Measurements from ENCODE around the gene ACTR3C. TPM values are rescaled to one million over a fixed set of nuclear protein-coding genes. Genes with fewer than 3 reads are reported as not detected.
A peak's percentile ranks its signal among the peaks of the same experiment; 100 is the strongest.
"Not testable (repeated sequence)": the region's sequence is repeated elsewhere in the genome, so short reads cannot be mapped to it uniquely, and the experiment has no call there.

Gene ACTR3C
- total and polyA plus RNA-seq, 2 donors = 2.9 to 6.2 TPM

DNA sequence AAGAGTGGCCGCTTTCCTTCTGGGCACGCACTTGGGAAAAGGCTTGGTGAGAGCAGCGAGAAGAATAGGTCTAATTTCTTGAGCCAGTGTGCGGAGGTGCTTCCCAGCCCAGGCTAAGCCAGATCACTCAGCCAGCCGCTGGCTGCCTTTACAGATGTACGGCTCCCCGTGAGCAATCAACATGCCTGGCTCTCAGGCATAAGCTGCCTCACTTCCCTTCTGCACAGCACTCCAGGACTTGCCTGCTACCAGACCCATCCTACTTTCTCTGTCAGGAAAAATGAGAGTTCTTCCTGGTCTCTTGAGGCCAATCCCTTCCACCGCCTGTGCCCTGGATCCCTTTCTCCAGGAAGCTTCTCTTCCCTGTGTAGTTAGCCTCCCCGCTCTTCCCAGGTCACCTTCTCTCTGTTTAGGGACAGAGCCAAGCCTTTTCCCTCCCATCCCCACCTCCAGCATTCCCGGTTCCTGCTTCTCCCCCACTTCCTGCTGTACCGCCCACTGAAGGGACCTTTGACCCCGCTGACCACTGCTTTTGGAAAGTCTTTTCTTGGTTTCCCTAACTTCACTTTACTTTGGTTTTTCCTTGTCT is 1.1 kb upstream of the ACTR3C start:
- Histone ChIP-seq H3K4me3 (ENCODE audit: low read length in 2 of 2) (peak overlapping the region; percentile 71 to 87), H3K9me3 (ENCODE audit: control insufficient read depth in 2 of 2, insufficient read depth in 1 of 2, low read length in 1 of 2) (no peaks in the 10 kb centered on the region), H3K36me3 (ENCODE audit: control insufficient read depth in 2 of 2, insufficient read depth in 2 of 2, low read length in 1 of 2) (peaks cover 42 to 45% of the 10 kb centered on the region in 2 donors), H3K4me1 (ENCODE audit: control insufficient read depth in 2 of 2, insufficient read depth in 2 of 2, low read length in 2 of 2) (peaks cover 13 to 31% of the 10 kb centered on the region in 2 donors), H3K27ac (ENCODE audit: low read depth in 1 of 2, low read length in 1 of 2) (peak overlapping the region; percentile 46 to 67), H3K27me3 (ENCODE audit: control insufficient read depth in 2 of 2, insufficient read depth in 1 of 2, low read length in 1 of 2) (no peaks in the 10 kb centered on the region)
- WGBS = 89% methylated on average over 12 of the region's 12 CpGs
- DNase-seq (ENCODE audit: low read depth in 6 of 9, low spot score in 9 of 9) = peak in 1 of 9 donors; percentile 28

DNA sequence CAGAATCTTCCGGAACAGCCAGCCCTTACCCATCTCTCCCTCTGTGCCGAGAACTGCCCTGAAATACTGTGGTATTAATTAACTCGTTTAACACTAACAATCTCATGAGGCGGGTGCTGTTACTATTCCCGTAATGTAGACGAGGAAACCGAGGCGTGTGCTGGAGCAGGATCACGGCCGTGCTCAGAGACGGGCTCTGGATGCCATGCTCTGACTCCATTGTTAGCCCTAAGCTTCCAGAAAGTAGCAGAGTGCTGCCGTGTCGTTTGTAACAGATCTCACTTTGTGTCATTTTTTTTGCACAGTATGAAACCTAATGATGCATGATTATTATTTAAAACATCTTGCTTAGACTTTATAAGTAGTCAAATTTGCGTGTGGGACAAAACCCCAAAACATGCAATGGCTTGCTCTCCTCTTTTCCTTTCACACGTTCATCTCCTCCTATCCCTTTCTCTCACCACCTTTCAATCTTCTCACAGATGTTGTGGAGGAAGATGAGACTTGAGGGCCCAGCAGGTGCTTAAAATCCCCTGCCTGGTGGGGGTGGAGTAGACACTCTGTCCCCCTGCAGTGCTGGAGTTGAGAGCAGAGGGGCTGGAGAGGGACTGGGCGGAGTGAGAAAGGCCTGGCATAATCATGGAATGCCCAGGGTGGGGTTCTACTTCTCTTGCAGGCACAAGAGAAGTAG is 482 bp upstream of the ACTR3C start:
- WGBS = 12% methylated on average over 16 of the region's 16 CpGs
- DNase-seq (ENCODE audit: low read depth in 6 of 9, low spot score in 9 of 9) = peak in 6 of 9 donors; percentile 21 to 66 (median 32)

DNA sequence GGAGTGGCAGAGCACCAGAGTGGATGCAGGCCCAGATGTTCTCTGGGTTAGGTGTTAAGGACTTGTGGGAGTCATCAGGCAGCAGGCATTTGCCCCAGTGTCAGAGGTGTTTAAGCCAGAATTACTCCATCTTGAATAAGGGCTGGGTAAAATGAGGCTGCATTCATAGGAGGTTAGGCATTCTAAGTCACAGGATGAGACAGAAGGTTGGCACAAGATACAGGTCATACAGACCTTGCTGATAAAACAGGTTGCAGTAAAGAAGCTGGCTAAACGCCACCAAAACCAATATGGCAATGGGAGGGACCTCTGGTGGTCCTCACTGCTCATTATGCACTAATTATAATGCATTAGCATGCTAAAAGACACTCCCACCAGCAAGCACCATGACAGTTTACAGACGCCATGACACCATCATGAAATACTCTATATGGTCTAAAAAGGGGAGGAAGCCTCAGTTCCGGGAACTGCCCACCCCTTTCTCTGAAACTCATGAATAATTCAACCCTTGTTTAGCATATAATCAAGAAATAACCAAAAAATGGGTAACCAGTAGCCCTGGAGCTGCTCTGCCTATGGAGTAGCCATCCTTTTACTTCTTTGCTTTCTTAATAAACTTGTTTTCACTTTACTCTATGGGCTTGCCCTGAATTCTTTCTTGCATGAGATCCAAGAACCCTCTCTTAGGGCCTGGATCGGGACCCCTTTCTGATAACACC is 1.1 kb downstream of the ACTR3C start:
- H3K9me3 ChIP-seq (ENCODE audit: control insufficient read depth in 2 of 2, insufficient read depth in 1 of 2, low read length in 1 of 2) = no peaks in the 10 kb centered on the region
- peak overlapping the region; percentile 67 to 88 for H3K27ac ChIP-seq (ENCODE audit: low read depth in 1 of 2, low read length in 1 of 2)
- peaks cover 20 to 23% of the 10 kb centered on the region in 2 donors for H3K36me3 ChIP-seq (ENCODE audit: control insufficient read depth in 2 of 2, insufficient read depth in 2 of 2, low read length in 1 of 2)
- H3K4me1 ChIP-seq (ENCODE audit: control insufficient read depth in 2 of 2, insufficient read depth in 2 of 2, low read length in 2 of 2) = peaks cover 13 to 31% of the 10 kb centered on the region in 2 donors
- H3K27me3 ChIP-seq (ENCODE audit: control insufficient read depth in 2 of 2, insufficient read depth in 1 of 2, low read length in 1 of 2) = no peaks in the 10 kb centered on the region
- peak in 3 of 9 donors; percentile 29 to 53 (median 35) for DNase-seq (ENCODE audit: low read depth in 6 of 9, low spot score in 9 of 9)
- H3K4me3 ChIP-seq (ENCODE audit: low read length in 2 of 2) = peak overlapping the region; percentile 71 to 87
- 58% methylated on average over 4 of the region's 4 CpGs for WGBS

More for the DNA sequence above, 482 bp upstream of the ACTR3C start:
- Histone ChIP-seq H3K36me3 (ENCODE audit: control insufficient read depth in 2 of 2, insufficient read depth in 2 of 2, low read length in 1 of 2) (peaks cover 36 to 38% of the 10 kb centered on the region in 2 donors), H3K4me3 (ENCODE audit: low read length in 2 of 2) (peak overlapping the region; percentile 71 to 87), H3K4me1 (ENCODE audit: control insufficient read depth in 2 of 2, insufficient read depth in 2 of 2, low read length in 2 of 2) (peaks cover 13 to 31% of the 10 kb centered on the region in 2 donors), H3K27me3 (ENCODE audit: control insufficient read depth in 2 of 2, insufficient read depth in 1 of 2, low read length in 1 of 2) (no peaks in the 10 kb centered on the region), H3K27ac (ENCODE audit: low read depth in 1 of 2, low read length in 1 of 2) (peak overlapping the region; percentile 67 to 88), H3K9me3 (ENCODE audit: control insufficient read depth in 2 of 2, insufficient read depth in 1 of 2, low read length in 1 of 2) (no peaks in the 10 kb centered on the region)

DNA sequence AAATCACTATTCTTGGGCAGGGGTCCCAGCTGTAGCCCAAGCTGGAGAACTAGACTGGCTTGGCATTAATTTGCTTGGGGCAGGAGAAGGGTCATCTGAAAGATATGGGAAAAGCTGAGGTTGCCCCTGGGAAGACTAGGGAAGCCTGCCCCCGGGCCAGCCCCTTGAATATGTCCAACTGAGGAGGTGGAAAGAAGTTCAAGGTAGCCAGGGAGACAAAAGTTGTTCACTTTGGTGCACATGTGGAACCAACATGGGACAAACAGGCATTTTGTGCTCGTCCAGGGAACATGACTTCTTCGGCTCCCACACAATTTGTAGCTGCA is 1.6 kb downstream of the ACTR3C start:
- Histone ChIP-seq H3K9me3 (ENCODE audit: control insufficient read depth in 2 of 2, insufficient read depth in 1 of 2, low read length in 1 of 2) (no peaks in the 10 kb centered on the region), H3K27ac (ENCODE audit: low read depth in 1 of 2, low read length in 1 of 2) (peak overlapping the region; percentile 25 to 34), H3K4me1 (ENCODE audit: control insufficient read depth in 2 of 2, insufficient read depth in 2 of 2, low read length in 2 of 2) (peaks cover 13 to 31% of the 10 kb centered on the region in 2 donors), H3K4me3 (ENCODE audit: low read length in 2 of 2) (no peak overlapping the region), H3K36me3 (ENCODE audit: control insufficient read depth in 2 of 2, insufficient read depth in 2 of 2, low read length in 1 of 2) (peaks cover 17 to 18% of the 10 kb centered on the region in 2 donors), H3K27me3 (ENCODE audit: control insufficient read depth in 2 of 2, insufficient read depth in 1 of 2, low read length in 1 of 2) (no peaks in the 10 kb centered on the region)
- no peak for DNase-seq (ENCODE audit: low read depth in 6 of 9, low spot score in 9 of 9)
- over 99% methylated on average over 3 of the region's 3 CpGs for WGBS

DNA sequence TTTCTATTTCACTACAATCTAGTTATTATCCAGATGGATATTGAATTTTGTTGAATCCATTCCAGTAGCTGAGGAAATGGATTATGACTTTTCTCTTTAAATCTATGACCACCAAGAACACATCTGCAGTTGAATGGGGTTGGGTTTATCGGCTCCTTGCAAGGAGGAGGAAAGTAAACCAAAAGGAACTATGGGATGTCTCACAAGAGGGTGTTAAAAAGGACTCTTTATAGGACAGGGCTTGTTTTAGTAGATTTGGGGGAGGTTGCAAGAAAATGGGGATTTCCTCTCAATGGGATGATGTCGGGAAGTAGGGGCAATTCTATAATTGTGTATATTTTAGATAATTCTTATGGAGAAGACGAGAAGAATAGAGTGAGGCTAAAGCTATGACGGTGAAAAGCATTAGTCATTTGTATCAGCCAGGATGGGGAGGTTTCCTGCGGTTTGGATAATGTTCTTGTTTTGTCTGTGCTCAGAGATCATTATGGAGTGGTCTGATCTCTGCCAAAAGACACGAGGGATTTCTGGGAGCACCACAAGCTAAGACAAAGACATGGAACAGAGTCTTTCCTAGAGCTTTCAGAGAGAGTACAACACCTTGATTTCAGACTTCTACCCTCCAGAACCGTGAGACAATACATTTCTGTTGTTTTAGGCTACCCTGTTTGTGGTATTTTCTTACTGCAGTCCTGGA is 5.4 kb downstream of the ACTR3C start:
- no peaks in the 10 kb centered on the region for H3K27me3 ChIP-seq (ENCODE audit: control insufficient read depth in 2 of 2, insufficient read depth in 1 of 2, low read length in 1 of 2)
- no peaks in the 10 kb centered on the region for H3K9me3 ChIP-seq (ENCODE audit: control insufficient read depth in 2 of 2, insufficient read depth in 1 of 2, low read length in 1 of 2)
- no peaks in the 10 kb centered on the region for H3K36me3 ChIP-seq (ENCODE audit: control insufficient read depth in 2 of 2, insufficient read depth in 2 of 2, low read length in 1 of 2)
- no peak overlapping the region for H3K27ac ChIP-seq (ENCODE audit: low read depth in 1 of 2, low read length in 1 of 2)
- 93% methylated on average over 7 of the region's 7 CpGs for WGBS
- H3K4me1 ChIP-seq (ENCODE audit: control insufficient read depth in 2 of 2, insufficient read depth in 2 of 2, low read length in 2 of 2) = peaks cover 6 to 12% of the 10 kb centered on the region in 2 donors
- no peak for DNase-seq (ENCODE audit: low read depth in 6 of 9, low spot score in 9 of 9)
- H3K4me3 ChIP-seq (ENCODE audit: low read length in 2 of 2) = no peak overlapping the region

DNA sequence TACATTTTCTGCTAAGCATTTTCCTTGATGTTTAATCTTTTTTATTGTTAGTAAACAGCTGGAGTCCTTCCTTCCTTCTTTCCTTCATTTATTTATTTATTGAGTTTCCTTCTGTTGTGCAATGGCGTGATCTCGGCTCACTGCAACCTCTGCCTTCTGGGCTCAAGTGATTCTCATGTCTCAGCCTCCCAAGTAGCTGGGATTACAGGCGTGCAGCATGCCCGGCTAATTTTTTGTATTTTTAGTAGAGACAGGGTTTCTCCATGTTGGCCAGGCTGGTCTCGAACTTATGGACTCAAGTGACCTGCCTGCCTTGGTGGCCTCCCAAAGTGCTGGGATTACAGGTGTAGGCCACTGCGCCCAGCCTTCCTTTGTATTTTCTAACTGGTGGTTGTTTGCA is 6.4 kb downstream of the ACTR3C start:
- H3K27ac ChIP-seq (ENCODE audit: low read depth in 1 of 2, low read length in 1 of 2); H3K4me1 ChIP-seq (ENCODE audit: control insufficient read depth in 2 of 2, insufficient read depth in 2 of 2, low read length in 2 of 2); DNase-seq (ENCODE audit: low read depth in 6 of 9, low spot score in 9 of 9); H3K27me3 ChIP-seq (ENCODE audit: control insufficient read depth in 2 of 2, insufficient read depth in 1 of 2, low read length in 1 of 2); H3K4me3 ChIP-seq (ENCODE audit: low read length in 2 of 2); H3K9me3 ChIP-seq (ENCODE audit: control insufficient read depth in 2 of 2, insufficient read depth in 1 of 2, low read length in 1 of 2); H3K36me3 ChIP-seq (ENCODE audit: control insufficient read depth in 2 of 2, insufficient read depth in 2 of 2, low read length in 1 of 2): not testable (repeated sequence)
- 97% methylated on average over 6 of the region's 6 CpGs for WGBS

DNA sequence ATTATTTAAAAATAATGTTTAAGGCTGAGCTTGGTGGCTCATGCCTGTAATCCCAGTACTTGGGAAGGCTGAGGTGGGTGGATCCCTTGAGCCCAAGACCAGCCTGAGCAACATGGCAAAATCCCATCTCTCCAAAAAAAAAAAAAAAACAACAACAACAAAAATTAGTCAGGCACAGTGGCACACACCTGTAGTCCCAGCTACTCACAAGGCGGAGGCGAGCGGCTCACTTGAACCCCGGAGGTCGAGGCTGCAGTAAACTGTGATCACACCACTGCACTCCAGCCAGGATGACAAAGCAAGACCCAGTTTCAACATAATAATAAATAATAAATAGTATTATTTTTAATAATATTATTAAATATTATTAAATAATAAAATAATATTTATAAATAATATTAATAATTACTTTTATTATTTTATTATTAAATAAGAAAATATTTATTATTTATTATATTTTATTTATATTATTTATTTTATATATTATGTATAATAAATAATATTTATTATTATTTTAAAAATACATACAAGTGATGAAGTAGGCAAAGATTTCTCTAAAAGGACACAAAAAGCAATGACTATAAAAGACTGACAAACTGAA is 8.6 kb downstream of the ACTR3C start:
- H3K4me1 ChIP-seq (ENCODE audit: control insufficient read depth in 2 of 2, insufficient read depth in 2 of 2, low read length in 2 of 2) = no peaks in the 10 kb centered on the region
- no peaks in the 10 kb centered on the region for H3K36me3 ChIP-seq (ENCODE audit: control insufficient read depth in 2 of 2, insufficient read depth in 2 of 2, low read length in 1 of 2)
- no peaks in the 10 kb centered on the region for H3K9me3 ChIP-seq (ENCODE audit: control insufficient read depth in 2 of 2, insufficient read depth in 1 of 2, low read length in 1 of 2)
- WGBS = 98% methylated on average over 5 of the region's 5 CpGs
- H3K27me3 ChIP-seq (ENCODE audit: control insufficient read depth in 2 of 2, insufficient read depth in 1 of 2, low read length in 1 of 2) = no peaks in the 10 kb centered on the region
- no peak overlapping the region for H3K27ac ChIP-seq (ENCODE audit: low read depth in 1 of 2, low read length in 1 of 2)
- DNase-seq (ENCODE audit: low read depth in 6 of 9, low spot score in 9 of 9) = no peak
- no peak overlapping the region for H3K4me3 ChIP-seq (ENCODE audit: low read length in 2 of 2)

DNA sequence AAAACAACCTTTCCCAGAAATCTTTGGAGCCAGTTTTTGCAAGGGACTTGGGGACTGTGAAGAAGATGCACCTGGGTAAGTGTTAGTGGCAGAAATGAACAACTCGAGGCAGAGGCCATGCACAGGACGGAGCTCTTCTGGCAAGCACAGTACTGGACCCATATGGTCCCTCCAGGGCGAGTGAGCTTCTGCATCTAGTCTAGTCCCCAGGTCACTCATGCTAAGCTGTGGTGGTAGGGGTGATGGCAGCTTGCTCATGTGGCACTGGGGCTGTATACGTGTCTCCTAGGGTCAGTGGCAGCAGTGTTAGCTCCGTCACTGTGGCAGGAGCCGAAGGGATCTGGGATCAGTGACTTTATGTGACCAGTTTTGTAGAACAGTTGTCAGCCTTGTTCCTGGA is 9.5 kb downstream of the ACTR3C start:
- no peaks in the 10 kb centered on the region for H3K4me1 ChIP-seq (ENCODE audit: control insufficient read depth in 2 of 2, insufficient read depth in 2 of 2, low read length in 2 of 2)
- H3K27ac ChIP-seq (ENCODE audit: low read depth in 1 of 2, low read length in 1 of 2) = no peak overlapping the region
- no peaks in the 10 kb centered on the region for H3K36me3 ChIP-seq (ENCODE audit: control insufficient read depth in 2 of 2, insufficient read depth in 2 of 2, low read length in 1 of 2)
- H3K4me3 ChIP-seq (ENCODE audit: low read length in 2 of 2) = no peak overlapping the region
- 95% methylated on average over 6 of the region's 6 CpGs for WGBS
- no peaks in the 10 kb centered on the region for H3K9me3 ChIP-seq (ENCODE audit: control insufficient read depth in 2 of 2, insufficient read depth in 1 of 2, low read length in 1 of 2)
- no peaks in the 10 kb centered on the region for H3K27me3 ChIP-seq (ENCODE audit: control insufficient read depth in 2 of 2, insufficient read depth in 1 of 2, low read length in 1 of 2)
- no peak for DNase-seq (ENCODE audit: low read depth in 6 of 9, low spot score in 9 of 9)
